Hepatic stellate cell (primary cell): ENCODE measurements around the gene EVPL.

Experiments
- DNase-seq: peaks from one replicate; pipeline ENCODE4 v3.0.0; 2011; ENCODE audit warnings: low spot score

EVPL gene

DNA sequence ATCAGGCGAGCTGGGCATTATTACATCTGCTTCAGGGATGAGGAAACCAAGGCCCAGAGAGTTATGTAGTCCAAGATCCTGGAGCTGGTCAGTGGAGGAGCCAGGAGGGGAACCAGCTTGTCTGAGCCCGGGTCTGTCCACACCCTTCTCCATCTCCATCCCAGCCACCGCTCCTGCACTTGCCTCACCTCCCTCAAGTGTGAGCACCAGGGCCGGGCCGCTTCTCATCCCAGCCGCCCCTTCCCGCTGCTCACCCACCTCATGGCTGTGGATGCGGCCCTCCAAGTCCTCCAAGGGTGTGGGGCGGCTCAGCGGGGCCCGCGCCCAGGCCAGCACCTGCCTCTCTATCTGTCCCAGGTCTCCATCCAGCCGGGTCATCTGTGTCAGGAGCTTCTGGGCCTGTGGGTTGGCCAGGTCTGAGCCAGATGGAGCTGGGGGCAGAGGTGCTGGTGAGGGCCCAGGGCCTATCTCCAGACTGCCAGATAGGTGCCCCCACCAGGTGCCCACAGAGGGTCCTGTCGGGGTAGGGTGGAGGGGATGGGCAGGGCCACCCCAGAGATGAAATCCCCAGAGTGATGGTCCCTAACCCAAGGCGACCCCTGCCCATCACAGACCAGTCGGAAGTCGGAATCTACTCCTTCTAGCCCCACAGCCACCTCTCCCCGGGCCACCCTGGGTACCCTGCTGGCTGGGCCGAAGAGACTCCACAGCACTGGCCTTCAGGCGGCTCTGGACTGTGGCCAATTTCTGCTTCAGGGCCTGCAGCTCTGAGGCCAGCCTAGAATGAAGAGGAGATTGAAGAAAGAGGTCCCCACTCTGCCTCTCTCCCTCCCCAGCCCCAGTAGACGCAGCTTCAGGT is 9.4 kb downstream of the EVPL start:
- no peak for DNase-seq

DNA sequence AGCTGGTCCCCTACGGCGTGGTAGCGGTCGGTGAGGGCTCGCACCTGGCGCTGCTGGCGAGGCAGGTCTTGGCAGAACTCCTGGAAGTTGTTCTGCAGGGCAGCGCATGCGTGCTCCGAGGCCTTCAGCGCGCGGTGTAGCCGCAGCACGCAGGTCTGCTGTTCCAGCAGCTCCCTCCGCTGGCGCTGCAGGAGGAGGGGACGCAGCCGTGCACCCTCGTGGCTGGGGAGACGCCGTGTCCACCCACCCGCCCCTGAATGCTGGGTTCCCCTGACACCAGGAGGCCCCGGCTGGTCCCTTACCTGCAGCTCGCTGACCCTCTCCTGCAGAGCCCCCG is 12.2 kb downstream of the EVPL start:
- no peak for DNase-seq

DNA sequence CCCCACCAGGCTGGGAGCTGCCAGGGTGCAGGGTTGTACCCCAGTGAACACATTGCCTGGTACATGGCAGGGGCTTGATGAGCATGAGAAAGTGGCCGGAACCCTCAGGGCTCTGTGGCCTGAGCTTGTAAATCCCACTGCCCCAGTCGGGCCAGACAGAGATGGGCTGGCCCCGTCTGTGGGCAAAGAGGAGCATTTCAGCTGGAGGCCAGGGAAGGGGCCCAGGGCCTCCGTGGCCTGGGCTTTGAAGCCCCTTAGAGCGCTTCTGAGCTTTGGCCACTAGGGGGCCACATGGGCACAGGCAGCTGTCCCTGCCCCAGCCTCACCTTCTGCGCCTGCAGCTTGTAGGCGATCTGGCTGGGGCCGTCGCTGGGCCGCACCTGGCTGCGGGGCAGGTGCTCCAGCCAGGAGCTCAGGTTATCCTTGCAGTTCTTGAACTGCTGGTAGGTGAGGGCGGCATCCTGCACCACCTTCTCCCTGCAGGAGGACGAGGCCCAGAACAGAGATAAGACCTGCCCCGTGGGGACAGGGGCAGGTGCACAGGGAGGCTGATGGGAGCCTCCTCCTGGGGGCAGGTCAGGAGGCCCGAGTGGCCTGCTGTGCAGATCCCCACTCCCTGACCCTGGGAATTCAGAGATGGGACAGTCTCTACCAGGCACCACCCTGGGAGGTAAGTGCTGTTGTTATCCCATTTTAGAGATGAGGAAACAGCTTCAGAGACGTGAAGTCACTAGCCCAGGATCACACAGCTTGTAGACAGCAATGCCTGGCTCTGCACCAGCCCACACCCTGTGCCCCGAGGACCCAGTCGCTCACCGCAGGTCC is 12.8 kb downstream of the EVPL start:
- DNase-seq: peak; percentile 82

DNA sequence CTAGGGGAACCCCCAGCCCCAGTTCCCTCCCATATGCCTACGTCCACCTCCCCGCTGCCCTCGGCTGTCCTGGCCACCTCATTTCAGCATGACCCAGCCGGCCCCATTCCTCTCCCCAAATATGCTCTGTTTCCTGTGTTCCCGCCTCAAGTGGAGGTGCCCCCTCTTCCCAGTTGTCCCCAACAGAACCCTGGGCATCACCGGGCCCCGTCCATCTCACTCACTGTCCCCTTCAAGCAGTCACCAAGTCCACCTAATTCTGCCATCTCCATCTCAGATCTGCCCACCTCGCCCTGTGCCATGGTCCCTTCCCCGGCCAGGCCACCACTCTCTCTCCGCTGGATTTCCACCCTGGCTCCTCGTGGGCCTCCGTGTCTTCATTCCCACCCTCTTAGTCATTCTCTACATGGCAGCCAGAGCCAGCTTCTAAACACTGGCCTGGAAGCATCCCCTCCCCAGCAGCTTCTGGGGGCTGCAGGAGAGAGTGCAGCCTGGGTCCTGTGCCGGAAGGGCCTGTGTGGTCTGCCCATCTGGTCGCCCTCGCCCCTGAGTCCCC is 13.7 kb downstream of the EVPL start:
- DNase-seq: no peak

GRCh38 chr17:76011951-76012350 is 15.2 kb downstream of the EVPL start:
- no peak for DNase-seq

DNA sequence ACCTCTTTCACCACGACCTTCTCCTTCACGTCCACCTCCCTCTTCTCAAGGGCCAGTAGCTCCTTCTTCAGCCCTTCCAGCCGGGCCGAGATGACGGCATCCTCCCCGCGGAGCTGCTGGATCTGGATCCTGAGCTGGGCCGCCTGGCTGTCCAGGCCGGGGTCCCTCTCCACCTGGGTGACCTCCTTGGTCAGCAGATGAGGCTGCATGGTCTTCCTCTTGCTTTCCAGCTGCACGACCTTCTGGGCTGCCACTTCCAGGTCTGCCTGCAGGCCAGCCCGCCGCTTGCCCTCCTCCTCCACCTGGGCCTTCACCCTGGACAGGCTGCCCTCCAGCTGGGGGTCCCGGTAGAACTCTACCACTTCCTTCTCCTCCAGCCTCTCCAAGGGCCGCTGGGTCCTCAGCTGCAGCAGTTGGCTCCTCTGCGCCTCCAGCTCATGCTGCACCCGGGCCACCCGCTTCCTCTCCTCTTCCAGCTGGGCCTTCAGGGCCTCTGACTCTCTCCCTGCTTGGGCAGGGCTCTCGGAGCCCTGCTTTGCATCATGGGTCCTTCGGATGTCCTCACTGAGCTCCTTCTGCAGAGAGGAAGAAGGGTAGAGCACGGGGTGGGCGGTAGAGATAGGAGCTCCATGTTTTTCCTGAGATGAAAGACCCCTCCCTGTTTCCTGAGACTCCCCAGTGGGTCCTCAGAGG is 17.0 kb downstream of the EVPL start:
- no peak for DNase-seq

DNA sequence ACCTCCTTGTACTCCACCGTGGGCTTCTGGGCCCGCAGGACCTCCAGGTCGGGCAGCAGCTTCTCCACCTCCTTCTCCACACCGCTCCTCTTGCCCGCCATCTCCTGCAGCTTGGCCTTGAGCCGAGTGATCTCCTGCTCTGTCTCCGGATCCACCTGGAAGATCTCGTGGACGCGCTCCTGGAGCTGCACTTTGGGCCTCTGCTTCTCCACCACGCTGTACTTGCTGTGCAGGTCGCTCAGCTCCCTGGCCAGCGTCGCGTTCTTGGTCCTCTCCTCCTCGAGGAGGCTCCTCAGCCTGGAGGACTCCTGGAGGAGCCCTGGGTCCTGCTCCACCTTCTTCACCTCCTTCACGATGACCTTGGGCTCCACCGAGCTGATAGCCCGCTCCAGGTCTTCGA is 17.7 kb downstream of the EVPL start:
- DNase-seq: no peak

DNA sequence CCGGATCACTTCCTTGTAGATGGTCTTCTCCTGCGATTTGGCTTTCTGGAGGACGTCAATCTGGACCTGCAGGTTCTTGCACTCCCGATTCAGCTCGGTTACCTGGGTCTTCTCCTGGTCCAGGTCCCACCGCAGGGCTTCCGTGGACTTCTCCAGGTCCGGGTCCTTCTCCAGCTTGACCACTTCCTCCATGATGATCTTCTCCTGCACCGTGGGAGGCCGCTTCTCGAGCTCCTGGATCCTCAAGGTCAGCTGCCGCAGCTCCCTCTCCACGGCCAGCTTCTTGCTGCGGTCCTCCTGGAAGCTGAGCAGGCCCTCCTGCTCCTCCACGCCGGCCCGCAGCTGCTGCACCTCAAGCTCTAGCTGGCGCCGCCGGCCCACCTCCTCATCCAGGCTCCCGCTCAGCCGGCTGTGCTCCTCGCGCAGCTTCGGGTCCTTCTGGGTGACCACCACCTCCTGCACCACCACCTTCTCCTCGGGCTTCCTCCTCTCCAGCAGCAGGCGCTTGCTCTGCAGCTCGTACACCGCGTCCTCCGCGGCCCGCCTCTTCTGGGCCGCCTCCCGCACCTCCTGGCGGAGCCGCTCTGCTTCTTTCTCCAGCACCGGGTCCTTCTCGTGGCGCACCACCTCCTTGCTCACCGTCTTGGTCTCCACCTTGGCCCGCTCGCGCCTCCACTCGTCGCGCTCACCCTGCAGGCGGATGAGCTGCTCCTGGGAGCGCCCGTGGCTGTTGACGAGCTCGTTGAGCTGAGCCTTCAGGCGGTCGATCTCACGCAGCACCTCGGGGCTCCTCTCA is 18.3 kb downstream of the EVPL start:
- DNase-seq: no peak

DNA sequence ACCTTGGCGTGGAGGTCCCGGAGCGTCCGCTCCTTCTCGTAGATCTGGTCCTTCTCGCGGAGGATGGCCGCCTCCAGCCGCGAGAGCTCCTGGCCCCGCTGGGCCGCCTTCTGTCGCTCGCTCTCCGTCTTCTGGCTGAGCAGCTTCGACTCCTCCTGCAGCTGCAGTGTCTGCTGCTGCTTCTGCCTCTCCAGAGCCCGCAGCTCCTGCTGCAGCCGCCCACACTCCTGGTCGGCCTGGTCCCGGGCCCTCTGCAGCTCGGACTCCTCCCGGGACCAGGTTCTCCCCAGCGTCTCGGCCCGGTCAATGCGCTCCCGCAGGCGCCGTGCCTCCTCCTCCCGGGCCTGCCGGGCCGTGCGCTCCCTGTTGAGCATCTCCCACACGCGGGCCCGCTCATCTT is 18.9 kb downstream of the EVPL start:
- no peak for DNase-seq

GRCh38 chr17:76007850-76008165 is 19.3 kb downstream of the EVPL start:
- DNase-seq: no peak

DNA sequence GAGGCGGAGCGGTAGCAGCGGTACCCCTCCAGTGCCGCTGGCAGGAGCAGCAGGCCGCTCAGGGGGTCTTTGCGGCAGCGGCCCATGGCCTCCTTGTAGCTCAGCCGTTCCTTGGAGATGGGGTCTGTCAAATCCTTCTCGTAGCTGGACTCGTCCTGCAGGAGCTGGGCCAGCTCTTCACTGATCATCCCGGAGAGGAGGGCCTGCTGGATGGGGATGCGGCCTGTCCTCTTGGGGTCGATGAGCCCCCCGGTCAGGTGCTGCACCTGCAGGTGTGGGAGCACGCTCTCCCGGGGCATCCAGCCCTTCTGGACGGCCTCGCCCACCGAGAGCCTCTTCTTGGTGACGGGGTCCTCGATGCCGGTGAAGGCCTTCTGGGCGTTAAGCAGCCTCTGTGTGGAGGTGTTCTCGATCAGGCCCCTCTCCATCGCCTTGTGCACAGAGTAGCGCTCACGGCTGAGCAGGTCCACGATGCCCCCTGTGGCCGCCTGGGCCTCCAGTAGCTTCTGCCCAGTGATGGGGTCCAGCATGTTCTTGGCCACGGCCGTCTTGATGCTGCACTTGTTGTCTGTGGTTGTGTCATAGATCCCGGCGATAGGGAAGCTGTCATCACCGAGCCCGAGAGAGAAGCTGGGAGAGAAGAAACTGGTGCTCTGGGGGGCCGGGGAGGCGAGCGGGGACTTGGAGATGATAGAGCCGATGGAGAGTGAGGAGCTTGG is 19.8 kb downstream of the EVPL start:
- no peak for DNase-seq

GRCh38 chr17:76005263-76006149 is 21.6 kb downstream of the EVPL start:
- DNase-seq: peak; percentile 69

GRCh38 chr17:76004750-76005262 is 22.3 kb downstream of the EVPL start:
- DNase-seq: no peak

- no peak for DNase-seq
These were observed 23.2 kb downstream of the EVPL start for GRCh38 chr17:76003915-76004314.

DNA sequence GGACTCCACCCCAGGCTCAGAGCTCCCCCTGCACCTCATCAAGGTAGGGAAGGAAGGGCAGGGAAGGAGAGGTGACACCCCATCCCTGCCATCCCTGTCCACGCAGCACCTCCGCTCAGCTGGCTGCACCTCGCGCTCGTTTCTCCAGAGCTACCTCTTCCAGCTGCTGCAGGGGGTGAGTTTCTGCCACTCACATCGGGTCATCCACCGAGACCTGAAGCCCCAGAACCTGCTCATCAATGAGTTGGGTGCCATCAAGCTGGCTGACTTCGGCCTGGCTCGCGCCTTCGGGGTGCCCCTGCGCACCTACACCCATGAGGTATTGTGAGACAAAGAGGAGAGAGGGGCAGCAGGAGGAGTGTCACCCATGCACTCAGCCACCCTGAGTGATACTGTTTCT is 25.0 kb downstream of the EVPL start:
- no peak for DNase-seq

DNA sequence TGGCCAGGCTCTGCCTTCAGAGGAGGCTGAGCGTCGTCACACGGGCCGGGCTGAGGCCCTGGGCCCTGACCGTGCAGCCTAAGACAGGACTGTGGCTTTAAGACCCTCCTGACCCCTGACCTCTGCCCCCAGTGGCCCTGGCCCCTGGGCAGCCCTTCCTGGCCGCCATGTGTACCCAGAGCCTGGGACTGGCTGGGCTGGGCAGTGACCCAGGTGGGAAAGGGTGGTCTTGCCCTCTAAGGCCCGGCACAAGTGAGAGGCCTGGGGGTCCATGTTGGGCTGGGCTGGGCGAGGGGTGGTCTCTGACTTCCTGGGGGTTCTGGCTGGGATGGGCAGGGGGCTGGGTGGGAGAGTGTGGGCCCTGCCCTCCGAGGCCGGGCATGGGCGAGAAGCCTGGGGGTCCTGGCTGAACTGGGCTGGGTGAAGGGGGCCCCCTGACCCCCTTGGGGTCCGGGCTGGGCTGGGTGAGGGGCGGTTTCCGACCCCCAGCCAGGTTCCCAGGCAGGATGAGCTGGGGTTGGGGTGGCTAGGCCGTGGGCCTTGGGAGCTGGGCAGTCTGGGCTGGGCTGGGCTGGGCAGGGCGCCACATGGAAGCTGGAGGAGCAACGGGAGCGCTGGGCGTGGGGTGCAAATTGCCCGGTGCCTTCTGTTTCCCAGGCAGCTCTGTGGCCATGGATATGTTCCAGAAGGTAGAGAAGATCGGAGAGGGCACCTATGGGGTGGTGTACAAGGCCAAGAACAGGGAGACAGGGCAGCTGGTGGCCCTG is 26.2 kb downstream of the EVPL start, which contains the start of gene CDK3:
Gene CDK3, plus strand, starts transcription at position 101 of the 767 bp plus-strand sequence. Its CDS starts 571 bp downstream, at position 672.
- DNase-seq: no peak

DNA sequence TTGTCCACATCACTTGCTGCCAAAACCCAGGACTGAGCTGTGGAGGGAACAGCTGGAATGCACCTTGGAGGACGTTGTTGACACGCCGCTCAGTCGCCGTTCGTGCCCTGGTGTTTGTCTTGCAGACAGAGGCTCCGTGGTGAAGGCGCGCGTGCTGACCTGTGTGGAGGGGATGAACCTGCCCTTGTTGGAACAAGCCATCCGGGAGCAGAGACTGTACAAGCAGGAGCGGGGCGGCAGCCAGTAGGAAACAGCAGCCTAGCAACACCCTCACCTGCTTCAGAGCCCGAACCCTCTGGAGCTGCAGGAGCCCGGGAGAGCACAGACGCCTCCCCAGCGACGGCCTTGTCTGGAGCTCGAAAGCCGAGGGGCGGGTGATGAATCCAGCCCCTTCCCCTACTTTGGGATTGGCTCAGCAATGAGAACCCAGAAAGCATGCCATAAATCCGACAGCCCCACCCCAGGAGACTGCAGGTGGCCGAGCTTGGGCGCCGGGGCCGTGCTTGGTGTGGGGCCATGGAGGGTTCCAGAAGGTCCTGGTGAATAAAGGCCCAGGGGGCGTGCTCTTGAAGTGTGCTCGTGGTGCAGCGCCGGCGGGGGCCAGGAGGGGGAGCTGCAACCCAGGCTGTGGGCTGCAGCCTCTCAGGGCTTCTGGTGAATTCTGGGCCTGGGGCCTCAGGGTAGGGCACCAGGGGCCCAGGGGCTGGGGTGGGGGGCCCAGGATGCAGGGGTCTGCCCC is 26.9 kb downstream of the EVPL start:
- DNase-seq: peak; percentile 83

DNA sequence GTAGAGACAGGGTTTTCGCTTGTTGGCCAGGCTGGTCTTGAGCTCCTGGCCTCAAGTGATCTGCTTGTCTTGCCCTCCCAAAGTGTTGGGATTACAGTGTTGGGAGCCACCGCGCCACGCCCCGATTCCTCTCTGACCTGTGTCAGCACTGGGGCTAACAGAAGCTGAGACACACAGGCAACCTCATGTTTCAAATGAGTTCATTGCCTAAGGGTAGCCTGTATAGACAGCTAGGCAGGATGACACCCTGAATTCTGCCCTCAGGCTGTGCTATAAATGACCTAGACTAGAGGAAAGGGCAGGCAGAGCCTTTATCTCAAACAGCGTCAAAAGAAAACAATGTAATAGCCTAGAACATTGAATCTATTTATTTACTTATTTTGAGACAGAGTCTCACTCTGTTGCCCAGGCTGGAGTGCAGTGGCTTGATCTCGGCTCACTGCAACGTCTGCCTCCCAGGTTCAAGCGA is 28.7 kb downstream of the EVPL start:
- no peak for DNase-seq
